ENCODE measurements around the gene LRRC8D.

Gene LRRC8D

DNA sequence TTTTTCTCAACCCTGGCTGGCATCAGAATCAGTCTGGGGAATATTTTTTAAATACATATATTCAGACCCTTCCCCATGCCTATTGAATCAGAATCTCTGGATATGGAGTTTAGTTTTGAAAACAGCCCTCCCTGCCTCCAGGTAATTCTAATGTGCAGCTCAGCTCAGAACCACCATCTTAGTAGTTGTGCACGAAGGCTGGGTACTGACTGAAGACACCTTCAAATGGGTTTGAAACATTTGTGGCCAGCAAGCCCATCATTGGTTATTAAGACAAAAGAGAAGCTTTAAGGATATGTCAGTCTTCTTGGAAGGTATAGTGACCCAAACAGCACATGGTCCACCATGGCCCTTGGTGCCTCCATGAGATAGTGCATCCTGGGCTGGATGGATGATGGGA is 7.1 kb downstream of the LRRC8D start:
- peaks cover 12 to 23% of the 10 kb centered on the region in 2 donors for H3K4me1 ChIP-seq (ENCODE audit: control insufficient read depth in 2 of 2, insufficient read depth in 1 of 2, low read depth in 1 of 2, low read length in 2 of 2)
- H3K18ac ChIP-seq (ENCODE audit: low read length) = no peak overlapping the region
- no peak overlapping the region for H2BK15ac ChIP-seq (ENCODE audit: low read length)
- H4K8ac ChIP-seq (ENCODE audit: low read depth, low read length) = no peak overlapping the region
- H3K4me3 ChIP-seq (ENCODE audit: low read length in 2 of 2) = no peak overlapping the region
- no peak overlapping the region for H2AFZ ChIP-seq (ENCODE audit: low read length)
- H3K4me2 ChIP-seq (ENCODE audit: insufficient read depth, low read length, poor library complexity, severe bottlenecking) = no peak overlapping the region
- no peak overlapping the region for H3K4ac ChIP-seq (ENCODE audit: low read length)
- H2BK5ac ChIP-seq (ENCODE audit: low read length) = no peak overlapping the region
- H3K23ac ChIP-seq (ENCODE audit: low read depth, low read length, poor library complexity) = no peak overlapping the region
- H3K9me3 ChIP-seq (replicated peaks in 1 of 2; ENCODE audit: control insufficient read depth in 2 of 2, insufficient read depth in 1 of 2, low read depth in 1 of 2, low read length in 2 of 2) = peaks cover 2 to 17% of the 10 kb centered on the region in 2 donors
- H3K9ac ChIP-seq (ENCODE audit: low read depth, low read length, poor library complexity) = no peak overlapping the region
- H3K27ac ChIP-seq (replicated peaks; ENCODE audit: low read length) = no peak overlapping the region
- DNase-seq (ENCODE audit: low spot score) = no peak
- H2BK120ac ChIP-seq (ENCODE audit: low read depth, low read length) = no peak overlapping the region
- no peaks in the 10 kb centered on the region for H3K27me3 ChIP-seq (ENCODE audit: control insufficient read depth in 3 of 3, insufficient read depth in 3 of 3, low read depth in 1 of 3, low read length in 3 of 3)
- no peak overlapping the region for H4K91ac ChIP-seq (ENCODE audit: low read depth, low read length, poor library complexity)
- WGBS, 2 donors (ENCODE audit: extremely low coverage in 2 of 2, insufficient read length in 2 of 2, insufficient replicate concordance in 1 of 2) = no CpG with 5 or more reads among the region's 1 CpG
- no peak overlapping the region for H2BK12ac ChIP-seq (ENCODE audit: low read length)
- peaks cover 2 to 63% of the 10 kb centered on the region in 2 donors for H3K36me3 ChIP-seq (replicated peaks in 1 of 2; ENCODE audit: control insufficient read depth in 2 of 2, insufficient read depth in 2 of 2, low read length in 2 of 2)
- H2AK5ac ChIP-seq (ENCODE audit: low read depth, low read length) = no peak overlapping the region
- peaks cover 5% of the 10 kb centered on the region for H3K79me1 ChIP-seq (ENCODE audit: low read depth, low read length)
- H3K14ac ChIP-seq (ENCODE audit: low read length) = no peak overlapping the region

GRCh38 chr1:89829186-89829585 is 8.4 kb downstream of the LRRC8D start:
- peaks cover 5% of the 10 kb centered on the region for H3K79me1 ChIP-seq (ENCODE audit: low read depth, low read length)
- no peak overlapping the region for H4K8ac ChIP-seq (ENCODE audit: low read depth, low read length)
- no peak overlapping the region for H3K4me2 ChIP-seq (ENCODE audit: insufficient read depth, low read length, poor library complexity, severe bottlenecking)
- H2AK5ac ChIP-seq (ENCODE audit: low read depth, low read length) = no peak overlapping the region
- H2AFZ ChIP-seq (ENCODE audit: low read length) = no peak overlapping the region
- no CpG with 5 or more reads among the region's 4 CpGs for WGBS, 2 donors (ENCODE audit: extremely low coverage in 2 of 2, insufficient read length in 2 of 2, insufficient replicate concordance in 1 of 2)
- no peak overlapping the region for H2BK12ac ChIP-seq (ENCODE audit: low read length)
- H3K4ac ChIP-seq (ENCODE audit: low read length) = no peak overlapping the region
- no peak overlapping the region for H2BK120ac ChIP-seq (ENCODE audit: low read depth, low read length)
- peaks cover 14 to 28% of the 10 kb centered on the region in 2 donors for H3K4me1 ChIP-seq (ENCODE audit: control insufficient read depth in 2 of 2, insufficient read depth in 1 of 2, low read depth in 1 of 2, low read length in 2 of 2)
- peaks cover 0 to 64% of the 10 kb centered on the region in 2 donors for H3K36me3 ChIP-seq (replicated peaks in 1 of 2; ENCODE audit: control insufficient read depth in 2 of 2, insufficient read depth in 2 of 2, low read length in 2 of 2)
- H3K18ac ChIP-seq (ENCODE audit: low read length) = no peak overlapping the region
- H4K91ac ChIP-seq (ENCODE audit: low read depth, low read length, poor library complexity) = no peak overlapping the region
- H3K14ac ChIP-seq (ENCODE audit: low read length) = no peak overlapping the region
- no peak overlapping the region for H3K4me3 ChIP-seq (ENCODE audit: low read length in 2 of 2)
- H3K9me3 ChIP-seq (replicated peaks in 1 of 2; ENCODE audit: control insufficient read depth in 2 of 2, insufficient read depth in 1 of 2, low read depth in 1 of 2, low read length in 2 of 2) = peaks cover 2 to 17% of the 10 kb centered on the region in 2 donors
- no peak overlapping the region for H3K27ac ChIP-seq (replicated peaks; ENCODE audit: low read length)
- no peak overlapping the region for H2BK15ac ChIP-seq (ENCODE audit: low read length)
- no peak overlapping the region for H2BK5ac ChIP-seq (ENCODE audit: low read length)
- H3K9ac ChIP-seq (ENCODE audit: low read depth, low read length, poor library complexity) = no peak overlapping the region
- H3K23ac ChIP-seq (ENCODE audit: low read depth, low read length, poor library complexity) = no peak overlapping the region
- DNase-seq (ENCODE audit: low spot score) = no peak
- H3K27me3 ChIP-seq (ENCODE audit: control insufficient read depth in 3 of 3, insufficient read depth in 3 of 3, low read depth in 1 of 3, low read length in 3 of 3) = no peaks in the 10 kb centered on the region

- Histone ChIP-seq H4K8ac (ENCODE audit: low read depth, low read length) (no peak overlapping the region), H3K27me3 (ENCODE audit: control insufficient read depth in 3 of 3, insufficient read depth in 3 of 3, low read depth in 1 of 3, low read length in 3 of 3) (no peaks in the 10 kb centered on the region), H3K27ac (replicated peaks; ENCODE audit: low read length) (no peak overlapping the region), H3K79me1 (ENCODE audit: low read depth, low read length) (peaks cover 9% of the 10 kb centered on the region), H2BK120ac (ENCODE audit: low read depth, low read length) (no peak overlapping the region), H3K36me3 (replicated peaks in 1 of 2; ENCODE audit: control insufficient read depth in 2 of 2, insufficient read depth in 2 of 2, low read length in 2 of 2) (peaks cover 0 to 42% of the 10 kb centered on the region in 2 donors), H3K18ac (ENCODE audit: low read length) (no peak overlapping the region), H3K9ac (ENCODE audit: low read depth, low read length, poor library complexity) (no peak overlapping the region), H4K91ac (ENCODE audit: low read depth, low read length, poor library complexity) (no peak overlapping the region), H3K23ac (ENCODE audit: low read depth, low read length, poor library complexity) (no peak overlapping the region), H2BK12ac (ENCODE audit: low read length) (no peak overlapping the region), H3K4ac (ENCODE audit: low read length) (no peak overlapping the region), H3K14ac (ENCODE audit: low read length) (no peak overlapping the region), H3K9me3 (replicated peaks in 1 of 2; ENCODE audit: control insufficient read depth in 2 of 2, insufficient read depth in 1 of 2, low read depth in 1 of 2, low read length in 2 of 2) (peaks cover 2 to 8% of the 10 kb centered on the region in 2 donors), H2AK5ac (ENCODE audit: low read depth, low read length) (no peak overlapping the region), H3K4me1 (ENCODE audit: control insufficient read depth in 2 of 2, insufficient read depth in 1 of 2, low read depth in 1 of 2, low read length in 2 of 2) (peaks cover 20 to 36% of the 10 kb centered on the region in 2 donors), H3K4me3 (ENCODE audit: low read length in 2 of 2) (no peak overlapping the region), H2AFZ (ENCODE audit: low read length) (no peak overlapping the region), H2BK5ac (ENCODE audit: low read length) (no peak overlapping the region), H2BK15ac (ENCODE audit: low read length) (no peak overlapping the region), H3K4me2 (ENCODE audit: insufficient read depth, low read length, poor library complexity, severe bottlenecking) (no peak overlapping the region)
- no peak for DNase-seq (ENCODE audit: low spot score)
- WGBS, 2 donors (ENCODE audit: extremely low coverage in 2 of 2, insufficient read length in 2 of 2, insufficient replicate concordance in 1 of 2) = no CpG with 5 or more reads among the region's 7 CpGs
Observed at GRCh38 chr1:89831462-89832120, 10.8 kb downstream of the LRRC8D start.

DNA sequence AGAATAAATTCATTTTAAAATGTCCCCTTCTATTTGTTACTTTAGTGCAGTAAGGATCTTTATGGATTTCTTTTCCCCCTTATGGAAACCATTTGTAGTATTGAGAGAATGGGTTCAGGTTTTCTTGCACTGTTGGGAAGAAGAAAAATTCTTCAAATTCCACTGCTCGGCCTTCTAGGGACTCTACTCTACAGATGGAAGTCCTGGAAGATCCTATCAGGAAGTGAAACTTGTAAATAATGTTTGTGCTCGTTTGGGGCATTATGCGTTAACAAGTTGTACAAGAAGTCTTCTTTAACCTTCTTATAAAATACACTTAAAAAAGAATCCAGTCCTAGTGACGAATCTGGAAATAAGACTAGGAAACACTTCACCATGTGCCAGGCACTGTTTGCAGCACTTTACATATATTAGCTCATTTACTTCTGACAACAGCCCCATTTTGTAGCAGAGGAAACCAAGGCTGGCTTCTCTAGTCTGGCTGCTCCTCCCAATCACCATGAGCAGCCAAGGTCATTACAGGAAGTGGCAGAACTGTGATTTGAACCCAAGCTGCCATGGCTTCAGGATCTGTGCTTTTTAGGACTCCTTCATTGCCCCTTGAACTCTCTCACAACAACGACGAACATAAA is 11.8 kb downstream of the LRRC8D start:
- H2BK15ac ChIP-seq (ENCODE audit: low read length) = no peak overlapping the region
- no peak overlapping the region for H4K8ac ChIP-seq (ENCODE audit: low read depth, low read length)
- peaks cover 0 to 2% of the 10 kb centered on the region in 2 donors for H3K9me3 ChIP-seq (replicated peaks in 1 of 2; ENCODE audit: control insufficient read depth in 2 of 2, insufficient read depth in 1 of 2, low read depth in 1 of 2, low read length in 2 of 2)
- H3K4ac ChIP-seq (ENCODE audit: low read length) = no peak overlapping the region
- no peak overlapping the region for H3K4me2 ChIP-seq (ENCODE audit: insufficient read depth, low read length, poor library complexity, severe bottlenecking)
- H4K91ac ChIP-seq (ENCODE audit: low read depth, low read length, poor library complexity) = no peak overlapping the region
- H3K14ac ChIP-seq (ENCODE audit: low read length) = no peak overlapping the region
- H3K4me1 ChIP-seq (ENCODE audit: control insufficient read depth in 2 of 2, insufficient read depth in 1 of 2, low read depth in 1 of 2, low read length in 2 of 2) = peaks cover 20 to 45% of the 10 kb centered on the region in 2 donors
- no peak overlapping the region for H3K18ac ChIP-seq (ENCODE audit: low read length)
- peaks cover 0 to 33% of the 10 kb centered on the region in 2 donors for H3K36me3 ChIP-seq (replicated peaks in 1 of 2; ENCODE audit: control insufficient read depth in 2 of 2, insufficient read depth in 2 of 2, low read length in 2 of 2)
- no peak for DNase-seq (ENCODE audit: low spot score)
- H3K27me3 ChIP-seq (ENCODE audit: control insufficient read depth in 3 of 3, insufficient read depth in 3 of 3, low read depth in 1 of 3, low read length in 3 of 3) = no peaks in the 10 kb centered on the region
- no peak overlapping the region for H3K9ac ChIP-seq (ENCODE audit: low read depth, low read length, poor library complexity)
- H3K27ac ChIP-seq (replicated peaks; ENCODE audit: low read length) = no peak overlapping the region
- peaks cover 7% of the 10 kb centered on the region for H3K79me1 ChIP-seq (ENCODE audit: low read depth, low read length)
- no peak overlapping the region for H3K4me3 ChIP-seq (ENCODE audit: low read length in 2 of 2)
- no peak overlapping the region for H2BK5ac ChIP-seq (ENCODE audit: low read length)
- H2BK12ac ChIP-seq (ENCODE audit: low read length) = no peak overlapping the region
- WGBS, 2 donors (ENCODE audit: extremely low coverage in 2 of 2, insufficient read length in 2 of 2, insufficient replicate concordance in 1 of 2) = no CpG with 5 or more reads among the region's 6 CpGs
- no peak overlapping the region for H2AFZ ChIP-seq (ENCODE audit: low read length)
- no peak overlapping the region for H3K23ac ChIP-seq (ENCODE audit: low read depth, low read length, poor library complexity)
- no peak overlapping the region for H2BK120ac ChIP-seq (ENCODE audit: low read depth, low read length)
- no peak overlapping the region for H2AK5ac ChIP-seq (ENCODE audit: low read depth, low read length)
